GM12873 (cell line): Measurements from ENCODE around the gene MGA.
A peak's percentile ranks its signal among the peaks of the same experiment; 100 is the strongest.

Experiments
- TF ChIP-seq, protein P1 (sequence below): IDR thresholded peaks from 2 replicates; pipeline ENCODE4 v1.5.1; 2012; ENCODE audit warnings: low read depth, mild to moderate bottlenecking, moderate library complexity, low read length, control low read depth; ENCODE audit not compliant: insufficient read depth; ENCODE audit errors: missing control alignments

MGA gene

GRCh38 chr15:41689834-41690233, 29.6 kb downstream of the MGA start:
- TF ChIP-seq, protein P1, sequence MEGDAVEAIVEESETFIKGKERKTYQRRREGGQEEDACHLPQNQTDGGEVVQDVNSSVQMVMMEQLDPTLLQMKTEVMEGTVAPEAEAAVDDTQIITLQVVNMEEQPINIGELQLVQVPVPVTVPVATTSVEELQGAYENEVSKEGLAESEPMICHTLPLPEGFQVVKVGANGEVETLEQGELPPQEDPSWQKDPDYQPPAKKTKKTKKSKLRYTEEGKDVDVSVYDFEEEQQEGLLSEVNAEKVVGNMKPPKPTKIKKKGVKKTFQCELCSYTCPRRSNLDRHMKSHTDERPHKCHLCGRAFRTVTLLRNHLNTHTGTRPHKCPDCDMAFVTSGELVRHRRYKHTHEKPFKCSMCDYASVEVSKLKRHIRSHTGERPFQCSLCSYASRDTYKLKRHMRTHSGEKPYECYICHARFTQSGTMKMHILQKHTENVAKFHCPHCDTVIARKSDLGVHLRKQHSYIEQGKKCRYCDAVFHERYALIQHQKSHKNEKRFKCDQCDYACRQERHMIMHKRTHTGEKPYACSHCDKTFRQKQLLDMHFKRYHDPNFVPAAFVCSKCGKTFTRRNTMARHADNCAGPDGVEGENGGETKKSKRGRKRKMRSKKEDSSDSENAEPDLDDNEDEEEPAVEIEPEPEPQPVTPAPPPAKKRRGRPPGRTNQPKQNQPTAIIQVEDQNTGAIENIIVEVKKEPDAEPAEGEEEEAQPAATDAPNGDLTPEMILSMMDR: no peak

DNA sequence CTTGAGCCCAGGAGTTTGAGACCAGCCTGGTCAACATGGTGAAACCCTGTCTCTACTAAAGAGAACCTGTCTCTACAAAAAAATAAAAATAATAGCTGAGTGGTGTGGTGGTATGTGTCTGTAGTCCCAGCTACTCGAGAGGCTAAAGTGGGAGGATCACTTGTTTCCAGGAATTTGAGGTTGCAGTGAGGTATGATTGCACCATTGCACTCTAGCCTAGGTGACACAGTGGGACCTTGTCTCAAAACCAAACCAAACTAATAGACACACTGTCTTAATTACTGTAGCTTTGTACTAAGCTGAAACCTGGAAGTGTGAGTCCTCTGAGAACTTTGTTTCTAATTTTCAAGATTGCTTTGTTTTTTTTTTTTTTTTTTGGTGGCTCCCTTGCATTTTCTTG, 30.4 kb downstream of the MGA start:
- TF ChIP-seq, protein P1: no peak

DNA sequence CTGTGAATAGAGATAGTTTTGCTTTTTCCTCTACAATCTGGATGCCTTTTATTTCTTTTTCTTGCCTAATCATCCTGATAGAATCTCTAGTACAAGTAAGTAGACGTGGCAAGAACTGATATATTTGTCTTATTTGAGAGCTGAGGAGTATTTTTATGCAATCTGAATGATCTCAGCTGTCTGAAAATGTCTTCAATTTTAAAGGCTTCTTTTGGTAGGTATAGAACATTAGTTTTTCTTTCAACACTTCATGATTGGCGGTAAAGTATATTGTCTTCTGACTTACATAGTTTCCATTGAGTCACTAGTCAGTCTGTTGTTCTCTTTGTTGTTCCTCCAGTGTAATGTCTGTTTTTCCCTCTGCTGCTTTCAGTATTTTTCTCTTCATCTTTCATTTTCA, 31.3 kb downstream of the MGA start:
- TF ChIP-seq, protein P1: no peak

- TF ChIP-seq, protein P1: no peak
These were observed 31.8 kb downstream of the MGA start for GRCh38 chr15:41692049-41692448.

GRCh38 chr15:41693757-41694156, 33.6 kb downstream of the MGA start:
- TF ChIP-seq, protein P1: no peak

GRCh38 chr15:41695750-41696436, 35.7 kb downstream of the MGA start:
- TF ChIP-seq, protein P1: peak; percentile 64

- TF ChIP-seq, protein P1: no peak
These were observed 38.6 kb downstream of the MGA start for GRCh38 chr15:41698779-41699178.
